GM18951 (cell line): ENCODE measurements around the gene GLG1.
"Not testable (repeated sequence)": the region's sequence is repeated elsewhere in the genome, so short reads cannot be mapped to it uniquely, and the experiment has no call there.

Experiments
- POLR2A ChIP-seq: IDR thresholded peaks from 4 replicates; pipeline ENCODE4 v1.6.1; 2011; ENCODE audit warnings: mild to moderate bottlenecking; ENCODE audit not compliant: insufficient read length, insufficient read depth; ENCODE audit errors: extremely low read depth
- in situ Hi-C: fragments of 300-500 bp; cut with MboI; formaldehyde crosslinking; loops from one replicate; pipeline ENCODE4 v1.12.0; 2022; ENCODE audit warnings: low sequenced_read_pairs, mixed read lengths, inconsistent platforms; ENCODE audit not compliant: unreplicated experiment

GLG1 gene

DNA sequence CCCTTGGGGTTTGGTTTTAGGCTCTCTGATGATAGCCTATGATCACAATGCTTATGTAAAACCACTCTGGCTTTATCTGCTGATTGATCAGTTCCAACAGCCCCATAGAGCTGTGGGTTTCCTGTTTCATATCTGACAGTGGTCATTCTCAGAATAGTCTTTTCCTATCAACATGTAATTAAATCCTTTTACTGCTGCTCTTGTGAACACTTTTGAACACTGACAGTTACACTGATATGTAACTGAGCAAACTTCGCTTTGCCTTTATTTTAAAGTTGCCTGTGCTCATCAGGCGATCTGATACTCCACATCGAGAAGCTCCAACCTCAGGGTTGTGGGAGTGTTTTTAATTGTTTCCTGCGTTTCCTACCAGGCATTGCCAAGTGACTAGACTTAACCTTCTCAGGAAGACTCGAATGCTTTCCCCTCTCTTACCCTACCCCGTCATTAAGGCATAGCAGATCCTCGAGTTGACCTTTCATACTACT lies 168.4 kb downstream of the GLG1 start:
- no peak for TF ChIP-seq POLR2A
- in situ Hi-C loops, result no loop called here

DNA sequence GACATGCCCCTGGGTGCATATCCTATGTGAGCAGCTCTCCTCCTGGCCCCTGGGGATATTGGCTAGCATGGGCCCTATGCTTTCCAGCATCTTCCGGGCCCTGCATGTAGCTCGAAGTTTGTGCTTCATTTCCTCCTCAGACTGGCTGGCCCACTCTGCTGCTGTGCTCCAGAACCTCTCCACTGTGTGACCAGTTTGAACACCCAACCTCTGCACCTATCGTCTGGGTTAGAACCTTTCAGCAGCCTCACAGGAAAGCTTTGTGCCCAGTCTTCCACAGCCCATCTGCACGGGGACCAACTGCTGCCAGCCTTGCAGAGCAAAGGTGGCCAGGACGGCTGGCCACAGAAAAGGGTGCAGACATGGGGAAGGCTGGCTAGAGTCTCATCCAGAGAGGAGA lies 175.4 kb downstream of the GLG1 start:
- no peak for TF ChIP-seq POLR2A
- in situ Hi-C loops, result no loop called here

DNA sequence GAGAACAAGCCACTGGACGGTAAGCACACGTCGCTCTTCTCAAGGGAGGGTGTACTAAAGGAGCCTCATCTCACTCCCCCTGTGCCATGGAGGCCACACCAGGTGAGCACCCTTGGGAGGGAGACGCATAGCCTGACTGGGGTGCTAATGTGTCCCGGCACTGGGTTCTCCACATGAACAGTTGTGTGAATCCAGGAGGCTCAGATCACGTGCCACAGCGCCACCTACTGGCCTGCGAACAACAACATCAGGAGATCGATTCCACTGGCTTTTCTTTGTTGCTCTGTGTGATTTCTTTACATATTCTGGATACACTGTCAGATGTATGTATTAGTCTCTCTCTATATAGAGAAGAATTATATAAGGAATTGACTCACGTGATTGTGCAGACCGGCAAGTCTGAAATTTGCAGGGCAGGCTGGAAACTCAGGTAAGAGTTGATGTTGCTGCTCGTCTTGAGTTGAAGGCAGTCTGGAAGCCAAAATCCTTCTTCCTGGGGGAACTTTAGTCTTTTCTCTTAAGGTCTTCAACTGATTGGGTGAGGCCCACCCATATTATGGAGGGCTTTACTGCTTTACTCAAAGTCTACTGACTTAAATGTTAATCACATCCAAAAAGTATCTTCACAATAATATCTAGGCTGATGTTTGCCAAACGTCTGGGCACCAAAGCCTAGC lies 176.7 kb downstream of the GLG1 start:
- in situ Hi-C loops, result not testable (repeated sequence)

DNA sequence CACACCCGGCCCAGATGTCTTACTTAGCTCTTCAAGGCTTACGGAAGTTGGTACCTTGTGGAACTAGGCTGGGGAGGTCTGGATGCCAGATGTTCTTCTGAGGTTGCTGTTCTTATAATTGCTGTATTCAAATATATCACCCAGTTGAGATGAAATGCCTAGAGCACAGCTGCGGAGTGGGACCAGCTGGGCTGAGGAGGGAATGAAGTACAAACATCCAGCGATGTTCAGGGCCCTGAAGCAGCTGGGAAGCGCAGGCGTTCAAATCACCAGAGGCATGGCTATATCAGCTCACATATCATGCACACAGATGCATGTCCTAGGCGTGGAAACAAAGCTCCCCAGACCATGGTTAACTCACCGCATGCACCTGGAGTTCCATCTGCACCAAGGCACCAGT lies 178.4 kb downstream of the GLG1 start:
- in situ Hi-C loops, result not testable (repeated sequence)

DNA sequence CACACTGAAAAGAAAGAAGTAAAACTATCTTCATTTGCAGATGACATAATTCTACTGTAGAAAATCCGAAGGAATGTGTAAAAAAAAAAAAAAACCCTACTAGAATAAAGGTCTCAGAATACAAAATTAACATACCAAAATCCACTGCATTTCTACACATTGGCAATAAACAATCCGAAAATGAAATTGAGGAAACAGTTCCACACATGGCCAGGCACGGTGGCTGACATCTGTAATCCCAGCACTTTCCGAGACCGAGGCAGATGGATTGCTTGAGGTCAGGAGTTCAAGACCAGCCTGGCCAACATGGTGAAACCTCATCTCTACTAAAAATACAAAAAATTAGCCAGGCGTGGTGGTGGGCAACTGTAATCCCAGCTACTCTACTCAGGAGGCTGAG lies 181.2 kb downstream of the GLG1 start:
- in situ Hi-C loops, result not testable (repeated sequence)

DNA sequence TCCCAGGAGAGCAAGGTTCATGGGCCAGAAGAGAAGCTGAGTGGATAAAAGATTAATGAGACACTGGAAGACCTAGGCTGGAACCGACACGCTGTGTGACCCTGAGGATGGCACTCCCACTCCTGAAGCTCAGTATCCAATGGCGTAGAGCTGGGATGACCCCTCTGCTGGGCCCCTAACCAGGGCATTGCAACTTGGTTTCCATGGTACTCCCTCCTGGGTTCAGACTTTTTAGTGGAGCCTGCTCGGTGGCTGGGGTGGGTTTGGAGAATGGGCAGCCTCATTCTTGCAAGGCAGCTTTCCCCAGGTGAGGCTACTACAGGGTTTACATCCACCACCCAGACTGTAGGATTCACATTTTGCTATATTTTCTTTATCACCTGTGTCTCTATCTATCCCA lies 183.2 kb downstream of the GLG1 start:
- in situ Hi-C loops, result not testable (repeated sequence)

DNA sequence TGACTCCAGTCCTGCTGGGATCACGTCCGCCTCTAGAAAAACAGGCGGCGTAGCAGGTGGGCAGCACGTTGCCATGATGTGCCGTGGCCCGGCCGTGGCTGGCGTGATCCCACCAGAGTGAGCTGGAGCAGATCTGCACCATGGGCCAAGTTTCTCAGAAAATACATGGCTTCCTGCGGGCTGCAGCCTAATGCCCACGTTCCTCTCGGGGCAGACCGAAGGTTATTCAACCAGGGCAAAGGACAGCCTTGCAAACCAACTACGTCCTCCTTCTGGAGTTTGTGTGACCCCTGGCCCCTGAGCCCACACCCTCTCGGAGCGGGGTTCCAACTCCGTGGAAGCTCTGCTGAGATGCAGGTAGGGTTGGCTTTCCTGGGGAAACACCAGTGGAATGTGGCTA lies 184.8 kb downstream of the GLG1 start:
- in situ Hi-C loops, result not testable (repeated sequence)

DNA sequence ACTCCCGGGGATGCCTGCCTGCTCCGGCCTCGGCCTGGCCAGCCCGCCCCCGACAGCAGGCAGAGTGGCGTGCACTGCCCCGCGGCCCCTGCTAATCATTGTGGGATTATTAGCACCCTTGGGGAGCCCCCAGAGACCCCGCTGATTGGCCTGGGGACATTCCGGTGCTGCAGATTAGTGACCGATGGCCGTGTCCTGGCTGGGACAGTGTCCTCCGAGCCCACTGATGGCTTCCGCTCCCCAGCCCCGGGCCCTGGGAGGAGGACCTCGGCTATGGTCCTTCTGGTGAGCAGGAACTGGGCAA lies 185.5 kb downstream of the GLG1 start:
- in situ Hi-C loops, result not testable (repeated sequence)

DNA sequence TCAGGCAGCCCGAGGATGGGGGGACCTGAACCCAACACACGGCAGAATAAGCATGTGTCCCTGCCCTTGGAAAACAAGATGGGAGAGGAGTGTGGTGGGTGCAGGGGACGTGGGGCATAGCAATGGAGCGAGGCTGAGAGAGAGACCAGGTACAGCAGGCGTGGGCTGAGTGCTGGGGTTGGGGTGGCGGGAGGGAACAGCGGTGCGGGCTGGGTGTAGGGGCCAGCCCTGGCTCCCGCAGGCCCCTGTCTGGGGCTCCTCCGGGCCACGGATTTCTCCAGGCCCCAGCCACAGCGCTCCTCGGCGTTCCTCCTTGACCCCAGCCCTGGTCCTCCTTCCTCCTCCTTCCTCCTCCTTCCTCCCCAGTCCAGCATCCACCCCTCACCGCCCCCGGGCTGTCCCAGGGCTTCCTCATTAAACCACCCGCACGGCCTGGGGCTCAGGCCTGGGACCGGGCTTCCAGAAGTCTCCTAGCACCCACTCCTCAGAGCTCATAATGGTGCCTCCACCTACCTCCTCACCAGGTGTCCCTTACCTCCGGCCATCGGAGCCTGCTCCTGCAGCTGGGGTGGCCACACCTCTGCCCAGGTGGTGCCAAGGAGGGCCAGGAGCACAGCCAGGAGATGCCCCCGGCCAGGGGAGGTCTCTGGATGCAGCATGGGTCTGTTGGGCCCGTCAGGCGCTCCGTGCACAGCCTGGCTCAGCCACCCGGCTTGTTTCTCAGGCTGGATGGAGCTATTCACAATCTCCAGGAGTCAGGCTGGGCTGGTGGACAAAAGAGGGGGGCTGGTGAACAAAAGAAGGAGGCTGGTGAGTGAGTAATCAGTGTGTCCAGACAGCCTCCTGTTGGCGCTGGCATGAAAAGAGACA lies 186.1 kb downstream of the GLG1 start, which contains the start of gene CLEC18B:
CLEC18B (minus strand) TSS at position 867 of the 870 bp plus-strand sequence; CDS start at position 659, 208 bp downstream.
- in situ Hi-C loops, result not testable (repeated sequence)

DNA sequence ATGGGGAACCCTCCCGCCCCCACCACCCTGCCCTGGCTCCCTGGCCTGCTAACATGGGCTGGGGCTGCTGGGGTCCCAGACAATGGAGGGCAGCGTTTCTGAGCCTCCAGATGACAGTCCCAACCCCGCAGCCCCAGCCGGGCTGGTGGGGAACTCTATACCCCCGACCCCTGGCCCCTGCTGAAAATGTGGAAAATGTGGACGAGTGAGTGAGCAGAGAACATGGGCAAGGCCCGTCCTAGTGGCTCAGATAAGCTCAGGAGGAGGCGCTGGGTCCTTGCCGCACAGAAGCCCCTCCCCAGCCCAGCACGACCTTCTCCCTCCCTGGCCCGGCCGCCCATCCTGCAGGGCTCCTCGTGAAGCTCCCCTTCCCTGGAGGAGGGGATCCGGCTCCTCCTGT lies 187.1 kb downstream of the GLG1 start:
- in situ Hi-C loops, result not testable (repeated sequence)

DNA sequence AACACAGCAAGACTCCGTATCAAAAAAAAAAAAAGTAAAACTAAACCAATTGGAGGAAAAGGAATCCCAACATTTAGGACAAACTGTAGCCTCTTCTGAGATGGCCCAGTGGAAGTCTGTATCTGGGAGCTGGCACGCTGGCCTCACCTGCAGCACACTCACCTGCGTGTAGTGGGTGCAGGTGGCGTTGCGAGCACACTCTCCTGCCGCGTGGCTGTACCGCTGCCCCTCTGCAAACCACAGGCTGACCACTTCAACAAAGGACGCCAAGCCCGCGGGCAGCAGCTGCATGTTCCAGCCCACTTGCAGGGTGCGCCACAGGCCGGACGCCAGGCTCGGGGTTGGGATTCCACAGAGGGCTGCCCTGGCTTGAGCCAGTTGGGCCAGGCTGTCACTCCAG lies 189.0 kb downstream of the GLG1 start:
- in situ Hi-C loops, result not testable (repeated sequence)

DNA sequence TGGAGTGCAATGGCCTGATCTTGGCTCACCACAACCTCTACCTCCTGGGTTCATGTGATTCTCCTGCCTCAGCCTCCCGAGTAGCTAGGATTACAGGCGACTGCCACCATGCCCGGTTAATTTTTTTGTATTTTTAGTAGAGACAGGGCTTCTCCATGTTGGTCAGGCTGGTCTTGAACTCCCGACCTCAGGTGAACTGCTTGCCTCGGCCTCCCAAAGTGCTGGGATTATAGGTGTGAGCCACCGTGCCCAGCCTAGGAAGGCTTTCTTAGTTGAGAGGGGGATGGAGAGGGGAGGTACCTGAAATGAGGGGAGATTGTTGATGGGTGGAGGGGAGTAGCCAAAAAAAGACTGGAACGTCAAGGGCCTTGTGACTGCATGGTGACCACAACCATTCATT lies 193.0 kb downstream of the GLG1 start:
- in situ Hi-C loops, result not testable (repeated sequence)

DNA sequence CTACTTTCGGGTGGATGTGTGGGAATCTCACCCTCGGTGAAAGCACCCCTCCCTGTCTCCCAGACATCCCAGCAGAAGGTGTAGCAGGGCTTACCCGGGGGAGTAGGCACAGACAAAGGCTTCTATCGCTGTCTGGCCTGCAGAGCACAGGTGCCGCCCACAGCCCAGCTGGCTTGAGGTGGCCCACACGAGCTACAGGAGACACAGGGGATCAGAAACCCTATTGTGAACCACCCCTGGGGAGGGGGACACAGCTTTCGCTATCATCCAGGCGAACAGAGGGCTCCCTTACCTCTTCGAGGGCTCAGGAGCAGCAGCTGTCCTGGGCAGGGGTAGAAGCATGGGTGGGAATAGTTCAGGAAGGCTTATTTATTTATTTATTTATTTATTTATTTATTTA lies 193.4 kb downstream of the GLG1 start:
- in situ Hi-C loops, result not testable (repeated sequence)

DNA sequence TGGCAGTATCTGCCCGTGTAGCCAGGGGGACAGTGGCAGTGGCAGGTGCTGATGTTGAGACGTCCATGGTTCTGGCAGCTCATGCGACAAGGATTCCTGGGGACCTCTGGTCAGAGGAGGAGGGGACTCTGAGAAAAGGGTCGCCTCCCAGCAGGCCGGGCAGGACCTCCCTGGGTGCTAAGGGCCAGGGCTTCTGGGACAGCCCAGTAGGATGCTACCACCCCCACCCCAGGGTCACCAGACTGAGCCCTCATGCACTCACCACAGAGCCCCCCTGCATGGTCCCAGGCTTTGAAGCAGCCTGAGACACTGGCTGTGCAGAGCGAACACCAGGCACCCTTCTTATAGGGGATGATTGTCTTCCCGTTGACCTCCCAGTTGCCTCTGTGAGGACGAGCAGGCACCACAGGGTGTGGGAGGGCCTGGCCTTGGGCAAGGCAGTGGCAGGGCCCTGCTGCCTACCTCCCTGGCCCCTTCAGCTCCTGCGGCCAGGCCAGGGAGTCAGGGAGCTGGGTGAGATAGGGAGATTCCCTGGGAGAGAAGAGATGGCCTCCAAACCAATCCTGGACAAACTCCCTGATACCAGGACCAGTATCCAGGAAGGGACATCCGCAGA lies 194.0 kb downstream of the GLG1 start:
- in situ Hi-C loops, result not testable (repeated sequence)

DNA sequence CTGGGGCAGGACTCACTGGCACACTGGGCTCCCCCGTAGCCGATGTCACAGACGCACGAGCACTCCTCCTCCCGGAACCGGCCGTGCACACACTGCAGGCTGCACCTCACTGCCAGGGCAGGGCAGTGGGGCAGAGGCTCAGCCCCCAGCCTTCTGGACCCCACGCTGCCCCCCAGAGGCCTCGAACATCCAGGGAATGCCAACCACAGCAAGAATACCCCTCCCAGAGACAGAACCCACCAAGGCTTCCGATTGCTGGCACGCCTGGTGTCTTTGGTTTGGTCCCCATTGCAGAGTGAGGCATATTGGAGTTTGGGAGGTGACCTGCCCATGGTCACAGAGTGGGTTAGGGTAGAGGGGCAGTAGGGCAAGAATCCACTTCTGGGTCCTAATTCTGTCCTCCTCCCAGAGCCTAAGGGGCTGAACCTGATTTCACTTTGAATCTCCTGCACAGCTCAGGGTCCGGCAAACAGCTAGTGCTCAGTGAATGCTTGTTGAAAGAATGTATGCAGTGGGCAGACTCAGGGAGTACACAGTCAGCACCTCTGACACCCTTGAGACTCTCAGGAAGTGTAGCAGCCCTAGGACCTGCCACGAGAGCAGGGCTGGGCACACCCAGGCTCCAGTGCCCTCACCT lies 194.7 kb downstream of the GLG1 start:
- in situ Hi-C loops, result not testable (repeated sequence)

DNA sequence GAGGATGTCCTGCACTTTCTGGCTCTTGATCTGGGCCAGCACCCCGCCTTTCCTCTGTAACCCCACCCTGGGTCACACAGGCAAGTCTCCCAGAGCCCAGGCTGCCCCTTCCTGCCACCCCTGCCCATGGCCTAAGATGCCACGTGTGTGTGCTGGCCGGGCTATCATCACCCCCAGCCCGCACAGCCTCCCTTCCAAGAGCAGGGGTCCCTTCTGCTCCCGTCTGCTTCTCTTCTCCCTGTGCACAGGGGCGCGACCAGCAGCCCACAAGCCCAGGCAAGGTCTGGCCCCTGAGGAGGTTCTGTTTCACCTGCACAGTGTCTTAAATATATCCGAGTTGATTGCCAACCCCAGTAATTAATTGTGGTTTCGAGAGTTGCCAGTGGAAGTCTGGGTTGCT lies 195.9 kb downstream of the GLG1 start:
- in situ Hi-C loops, result not testable (repeated sequence)

DNA sequence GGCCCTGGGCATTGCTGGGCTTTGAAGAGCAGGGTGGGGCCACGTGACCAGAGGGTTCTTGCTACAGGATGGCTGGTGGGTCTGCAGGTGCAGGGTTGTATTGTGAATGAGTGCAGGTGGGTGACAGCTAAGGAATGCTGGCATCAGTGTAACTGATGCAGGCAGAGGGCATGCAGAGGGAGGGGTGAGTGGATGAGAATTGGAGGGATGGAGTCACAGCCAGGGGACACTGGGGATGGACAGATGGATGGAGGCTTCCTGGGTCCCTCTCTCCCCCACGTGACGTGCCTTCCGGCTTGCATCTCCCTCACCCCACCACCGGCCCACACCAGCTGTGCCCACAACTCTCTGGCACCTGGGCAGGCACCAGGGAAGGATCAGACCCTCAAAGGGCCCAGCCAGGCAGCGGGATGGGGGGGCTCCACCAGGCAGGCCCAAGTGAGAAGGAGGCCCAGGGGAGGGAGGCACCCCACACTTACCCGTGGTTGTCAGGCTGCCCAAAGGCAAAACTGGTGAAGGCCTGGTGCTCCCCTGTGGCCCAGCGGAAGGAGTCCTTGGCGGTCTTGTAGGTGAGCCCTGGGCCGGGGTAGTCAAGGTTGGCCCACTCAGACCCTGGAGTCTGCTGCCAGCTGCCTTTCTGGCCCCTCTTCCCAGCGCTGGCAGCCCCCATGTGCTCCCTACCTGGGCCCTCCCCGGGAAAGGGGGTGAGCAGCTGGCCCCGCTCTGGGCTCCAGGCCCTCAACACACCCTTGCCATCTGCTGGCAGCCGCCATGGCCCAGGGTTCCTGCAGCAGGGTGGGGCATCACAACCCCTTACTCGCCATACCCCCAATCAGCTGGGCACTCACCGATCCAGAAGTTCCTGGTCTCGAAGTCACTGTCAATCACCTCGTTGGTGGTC lies 196.6 kb downstream of the GLG1 start:
- in situ Hi-C loops, result not testable (repeated sequence)

DNA sequence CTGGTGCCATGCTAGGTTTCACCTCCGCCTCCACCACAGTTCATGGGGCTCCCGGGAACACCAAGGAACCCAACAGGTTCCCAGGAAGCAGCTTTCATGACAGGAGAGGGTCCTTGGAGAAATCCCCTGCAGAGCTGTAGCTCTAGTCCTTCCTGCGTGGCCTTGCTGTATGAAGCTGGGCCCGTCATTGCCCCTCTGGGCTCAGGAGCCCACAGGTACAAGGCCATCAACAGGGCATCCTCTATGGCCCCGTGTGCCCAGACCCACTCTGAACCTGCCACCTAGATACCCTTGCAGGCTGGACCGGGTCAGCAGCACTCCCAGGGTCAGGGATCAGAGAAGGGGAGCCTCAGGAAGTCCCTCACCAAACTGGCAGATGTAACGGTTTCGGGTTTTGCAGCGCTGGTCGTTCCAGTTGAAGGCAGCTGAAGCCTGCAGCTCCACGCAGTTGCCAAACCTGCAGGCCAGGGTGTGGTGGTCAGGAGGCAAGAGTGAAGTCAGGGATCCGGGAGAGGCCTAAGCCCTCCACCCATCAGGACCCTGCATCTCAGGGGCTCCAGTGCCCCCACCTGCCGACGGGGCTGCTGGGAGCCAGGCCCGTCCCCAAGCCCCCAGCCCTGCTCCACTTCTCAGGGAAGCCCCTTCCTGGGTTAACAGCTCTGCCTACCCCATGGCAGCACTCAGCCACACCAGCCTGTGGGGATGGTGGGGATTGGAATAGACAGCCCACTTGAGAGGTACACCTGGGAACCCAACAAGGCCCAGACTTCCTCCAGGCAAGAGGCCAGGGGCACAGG lies 197.5 kb downstream of the GLG1 start:
- in situ Hi-C loops, result not testable (repeated sequence)
